Measurements from ENCODE around the gene VPS13D.
"Not testable (repeated sequence)": the region's sequence is repeated elsewhere in the genome, so short reads cannot be mapped to it uniquely, and the experiment has no call there.

VPS13D gene

GRCh38 chr1:12450756-12451559, 221.1 kb downstream of the VPS13D start:
- no peak for DNase-seq (ENCODE audit: low read depth)
- TF ChIP-seq CTCF (IDR thresholded peaks at IDR 0.05; ENCODE audit: insufficient read depth, low read depth, low read length, missing control alignments): no peak

DNA sequence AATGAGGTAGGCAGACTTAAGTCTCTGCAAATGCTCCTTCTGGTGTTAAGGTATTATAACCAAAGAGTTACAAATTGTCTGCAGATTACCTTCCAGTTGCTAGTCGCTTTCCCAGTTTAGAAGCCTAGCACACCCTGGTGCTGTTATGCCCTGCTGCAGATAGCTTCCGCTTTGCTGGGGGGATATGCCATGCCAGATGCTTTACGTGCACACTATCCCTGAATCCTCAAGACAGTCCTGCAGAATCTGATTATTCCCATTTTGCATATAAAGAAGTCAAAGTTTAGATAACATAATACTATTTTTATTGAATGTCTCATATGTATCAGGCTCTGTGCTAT, 221.7 kb downstream of the VPS13D start:
- TF ChIP-seq CTCF (IDR thresholded peaks at IDR 0.05; ENCODE audit: insufficient read depth, low read depth, low read length, missing control alignments): no peak
- DNase-seq (ENCODE audit: low read depth): no peak
- no peak overlapping the region for H3K4me3 ChIP-seq (ENCODE audit: low read length)

More at GRCh38 chr1:12450756-12451559, 221.1 kb downstream of the VPS13D start:
- no peak overlapping the region for H3K4me3 ChIP-seq (ENCODE audit: low read length)

GRCh38 chr1:12452262-12452661, 222.4 kb downstream of the VPS13D start:
- no peak overlapping the region for H3K4me3 ChIP-seq (ENCODE audit: low read length)
- no peak for DNase-seq (ENCODE audit: low read depth)
- no peak for TF ChIP-seq CTCF (IDR thresholded peaks at IDR 0.05; ENCODE audit: insufficient read depth, low read depth, low read length, missing control alignments)

GRCh38 chr1:12453400-12454343, 223.8 kb downstream of the VPS13D start:
- DNase-seq (ENCODE audit: low read depth): no peak
- TF ChIP-seq CTCF (IDR thresholded peaks at IDR 0.05; ENCODE audit: insufficient read depth, low read depth, low read length, missing control alignments): no peak
- no peak overlapping the region for H3K4me3 ChIP-seq (ENCODE audit: low read length)

GRCh38 chr1:12454406-12455391, 224.9 kb downstream of the VPS13D start:
- no peak for TF ChIP-seq CTCF (IDR thresholded peaks at IDR 0.05; ENCODE audit: insufficient read depth, low read depth, low read length, missing control alignments)
- no peak overlapping the region for H3K4me3 ChIP-seq (ENCODE audit: low read length)
- DNase-seq (ENCODE audit: low read depth): no peak

- not testable (repeated sequence) for H3K4me3 ChIP-seq (ENCODE audit: low read length); DNase-seq (ENCODE audit: low read depth)
These were observed 226.3 kb downstream of the VPS13D start for GRCh38 chr1:12456081-12456480.
